ENCODE results near the gene SLC25A28.

DNA sequence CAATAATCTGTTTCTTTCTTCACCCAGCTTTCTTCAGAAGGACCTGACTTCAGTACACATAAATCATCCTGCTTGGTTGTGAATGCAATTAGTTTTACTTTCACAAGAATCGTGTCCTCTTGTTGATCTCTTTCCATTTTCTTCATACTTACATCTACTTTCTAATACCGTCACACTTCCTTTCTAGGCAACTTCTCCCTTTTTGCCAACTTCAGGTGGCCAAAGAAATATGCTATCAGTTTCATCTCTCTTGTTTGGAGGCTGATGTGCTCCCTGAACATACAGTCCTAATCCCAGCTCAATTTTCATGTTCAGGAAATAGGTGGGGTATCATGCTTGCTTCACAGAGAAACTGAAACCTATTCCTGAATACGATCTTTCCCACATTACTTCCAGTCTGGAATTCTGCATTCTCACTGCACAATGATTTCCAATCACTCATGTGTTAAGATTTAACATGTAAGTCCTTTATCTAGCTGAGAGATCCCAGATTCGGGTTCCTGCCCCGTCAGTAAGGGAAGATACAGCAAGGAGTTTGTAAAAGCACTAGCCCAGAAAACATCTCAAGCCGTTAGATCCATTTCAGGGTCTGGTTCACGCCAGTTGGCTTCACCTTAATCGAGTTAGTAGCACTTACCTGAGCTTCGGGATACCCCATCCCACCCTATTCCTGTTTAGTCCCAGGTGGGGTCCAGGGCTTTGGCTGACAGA, 994 bp downstream of the SLC25A28 start:
- TF ChIP-seq GATA3 (IDR thresholded peaks at IDR 0.05; ENCODE audit: low read depth, low read length) (no peak), GATA2 (IDR thresholded peaks at IDR 0.05; ENCODE audit: low read depth, low read length) (no peak)
